GM23248 (cell line): Measurements from ENCODE around the gene CRIP1. TPM values are rescaled to one million over a fixed set of nuclear protein-coding genes. Genes with fewer than 3 reads are reported as not detected.

ENCODE experiments used
- DNase-seq: peaks from one replicate; pipeline ENCODE4 v3.0.0-alpha.2; 2015
- H2AFZ ChIP-seq: fragments of 200-600 bp; sonication (generic); 2 replicates; pipeline ENCODE4 v1.6.1; 2016; ENCODE audit warnings: antibody characterized with exemption
- H3F3A ChIP-seq: fragments of 200-600 bp; sonication (generic); 2 replicates; pipeline ENCODE4 v1.6.1; 2016; ENCODE audit warnings: mild to moderate bottlenecking, antibody characterized with exemption, mixed run types; ENCODE audit not compliant: insufficient read depth
- H3K27ac ChIP-seq: fragments of 200-600 bp; sonication (generic); 2 replicates; pipeline ENCODE4 v1.5.1; 2016; ENCODE audit warnings: mild to moderate bottlenecking
- H3K27me3 ChIP-seq: fragments of 200-600 bp; sonication (generic); replicated peaks from 2 replicates; pipeline ENCODE4 v1.6.1; 2016; ENCODE audit warnings: mild to moderate bottlenecking; ENCODE audit not compliant: insufficient read depth
- H3K36me3 ChIP-seq: fragments of 200-600 bp; sonication (generic); 2 replicates; pipeline ENCODE4 v1.6.1; 2016; ENCODE audit warnings: low read depth, mild to moderate bottlenecking
- H3K4me1 ChIP-seq: fragments of 200-600 bp; sonication (generic); 2 replicates; pipeline ENCODE4 v1.6.1; 2016; ENCODE audit warnings: mild to moderate bottlenecking; ENCODE audit not compliant: insufficient read depth
- H3K4me2 ChIP-seq: fragments of 200-600 bp; sonication (generic); one replicate; pipeline ENCODE4 v1.6.1; 2016; ENCODE audit warnings: mild to moderate bottlenecking; ENCODE audit not compliant: unreplicated experiment
- H3K4me3 ChIP-seq: fragments of 200-600 bp; sonication (generic); 2 replicates; pipeline ENCODE4 v1.5.1; 2016; ENCODE audit warnings: mild to moderate bottlenecking
- H3K79me2 ChIP-seq: fragments of 200-600 bp; sonication (generic); 2 replicates; pipeline ENCODE4 v1.6.1; 2016; ENCODE audit warnings: mild to moderate bottlenecking; ENCODE audit not compliant: insufficient read depth
- H3K9ac ChIP-seq: fragments of 200-600 bp; sonication (generic); 2 replicates; pipeline ENCODE4 v1.6.1; 2016; ENCODE audit warnings: mild to moderate bottlenecking
- H3K9me2 ChIP-seq: fragments of 200-600 bp; sonication (generic); 2 replicates; pipeline ENCODE4 v1.6.1; 2016; ENCODE audit warnings: mixed run types, mild to moderate bottlenecking, moderate library complexity; ENCODE audit not compliant: insufficient read depth
- H3K9me3 ChIP-seq: fragments of 200-600 bp; sonication (generic); one replicate; pipeline ENCODE4 v1.6.1; 2017; ENCODE audit warnings: low read depth
- H4K20me1 ChIP-seq: fragments of 200-600 bp; sonication (generic); 2 replicates; pipeline ENCODE4 v1.6.0; 2016; ENCODE audit not compliant: insufficient read depth
- EZH2 ChIP-seq: fragments of 200-600 bp; sonication (generic); IDR thresholded peaks from 2 replicates; pipeline ENCODE4 v1.6.1; 2018; ENCODE audit warnings: antibody characterized with exemption, mild to moderate bottlenecking; ENCODE audit not compliant: insufficient read depth, poor library complexity, severe bottlenecking
- EZH2phosphoT487 ChIP-seq: fragments of 200-600 bp; sonication (generic); IDR thresholded peaks from 2 replicates; pipeline ENCODE4 v1.6.1; 2018; ENCODE audit warnings: antibody characterized with exemption, moderate library complexity, mild to moderate bottlenecking, low read depth; ENCODE audit not compliant: insufficient read depth
- WGBS, 2 experiments: methylation state at CpG; one replicate each; pipeline ENCODE4 v1.1.6; 2015 to 2017; ENCODE audit warnings: low lambda C conversion rate in 2 of 2, low coverage in 1 of 2; ENCODE audit errors: missing lambda C conversion rate in 2 of 2; 5-methylcytosine and 5-hydroxymethylcytosine counted together
- in situ Hi-C: fragments of 300-500 bp; cut with MboI; formaldehyde crosslinking; loops from 2 replicates; pipeline ENCODE4 v1.15.0; 2020
- polyA plus RNA-seq: library from polyadenylated mRNA; unstranded; fragments of >200 nt; fragmentation: Nextera tagmentation; extraction: Ambion mirVana; gene quantifications from 2 replicates; pipeline ENCODE4 v1.2.1, GENCODE V29; 2016
- total RNA-seq: library from RNA; depleted of rRNA; stranded (reverse); fragments of >200 nt; shearing (Covaris generic); gene quantifications from 2 replicates; pipeline ENCODE4 v1.2.3, GENCODE V29; 2014

The CRIP1 gene
- total and polyA plus RNA-seq, 2 experiments from 2014 or later: 12.3 to 32.7 TPM

GRCh38 chr14:105471823-105472485 is 14.7 kb upstream of the CRIP1 start:
- TF ChIP-seq EZH2phosphoT487 (no peak), EZH2 (no peak)

GRCh38 chr14:105472486-105472991 is 14.1 kb upstream of the CRIP1 start:
- no peak for TF ChIP-seq EZH2phosphoT487
- TF ChIP-seq EZH2: no peak
- Histone ChIP-seq H3K9me3 (no peaks in the 10 kb centered on the region), H3K9me2 (no peaks in the 10 kb centered on the region), H3K27me3 (no peaks in the 10 kb centered on the region), H3K4me3 (no peak overlapping the region), H3K4me1 (peaks cover 12% of the 10 kb centered on the region), H3K36me3 (0 out of 2 replicates have a peak, but pooled peaks cover 3% of the 10 kb centered on the region), H3K27ac (no peak overlapping the region), H4K20me1 (no peaks in the 10 kb centered on the region), H3F3A (no peaks in the 10 kb centered on the region), H3K9ac (no peak overlapping the region), H2AFZ (no peak overlapping the region), H3K79me2 (peaks cover 10% of the 10 kb centered on the region), H3K4me2 (no peak overlapping the region)
- DNase-seq: no peak
- WGBS, 2 experiments: 66 to 67% methylated on average over 11 to 12 of the region's 12 CpGs
- in situ Hi-C loops: no loop called here

More at GRCh38 chr14:105471823-105472485, 14.7 kb upstream of the CRIP1 start:
- Histone ChIP-seq H3K4me2 (no peak overlapping the region), H3K27me3 (no peaks in the 10 kb centered on the region), H3F3A (no peaks in the 10 kb centered on the region), H4K20me1 (no peaks in the 10 kb centered on the region), H3K36me3 (0 out of 2 replicates have a peak, but pooled peaks cover 3% of the 10 kb centered on the region), H3K9me2 (no peaks in the 10 kb centered on the region), H3K4me3 (no peak overlapping the region), H2AFZ (no peak overlapping the region), H3K79me2 (peaks cover 5% of the 10 kb centered on the region), H3K4me1 (peaks cover 8% of the 10 kb centered on the region), H3K27ac (no peak overlapping the region), H3K9me3 (no peaks in the 10 kb centered on the region), H3K9ac (no peak overlapping the region)
- WGBS, 2 experiments: 81% methylated on average over 7 to 8 of the region's 8 CpGs
- no peak for DNase-seq
- in situ Hi-C loops: no loop called here

- Histone ChIP-seq H3K9me3 (no peaks in the 10 kb centered on the region), H2AFZ (no peak overlapping the region), H3K4me1 (peaks cover 12% of the 10 kb centered on the region), H3K4me3 (no peak overlapping the region), H3K79me2 (peaks cover 10% of the 10 kb centered on the region), H3K9me2 (no peaks in the 10 kb centered on the region), H3K27ac (no peak overlapping the region), H4K20me1 (no peaks in the 10 kb centered on the region), H3K27me3 (no peaks in the 10 kb centered on the region), H3K4me2 (no peak overlapping the region), H3K36me3 (0 out of 2 replicates have a peak, but pooled peaks cover 3% of the 10 kb centered on the region), H3F3A (no peaks in the 10 kb centered on the region), H3K9ac (no peak overlapping the region; the same call in 1 of the 2 replicates)
- in situ Hi-C loops: no loop called here
- no peak for DNase-seq
- TF ChIP-seq EZH2phosphoT487 (no peak), EZH2 (no peak)
- 31 to 40% methylated on average over 7 of the region's 7 CpGs for WGBS, 2 experiments
These were observed 13.5 kb upstream of the CRIP1 start for GRCh38 chr14:105473033-105473676.

- H2AFZ ChIP-seq: peak overlapping the region; percentile 55; the same call in 1 of the 2 replicates
- H3K9me2 ChIP-seq: no peaks in the 10 kb centered on the region
- TF ChIP-seq EZH2 (no peak), EZH2phosphoT487 (no peak)
- peak overlapping the region; percentile 75 for H3K4me3 ChIP-seq
- H3K27ac ChIP-seq: peak overlapping the region; percentile 58
- in situ Hi-C loops: no loop called here
- H3K4me1 ChIP-seq: peaks cover 12% of the 10 kb centered on the region
- peak; percentile 90 for DNase-seq
- no peaks in the 10 kb centered on the region for H3K9me3 ChIP-seq
- peak overlapping the region; percentile 67 for H3K4me2 ChIP-seq
- H3K79me2 ChIP-seq: peaks cover 10% of the 10 kb centered on the region
- no peaks in the 10 kb centered on the region for H3F3A ChIP-seq
- H3K9ac ChIP-seq: peak overlapping the region; percentile 81
- H4K20me1 ChIP-seq: no peaks in the 10 kb centered on the region
- H3K36me3 ChIP-seq: 0 out of 2 replicates have a peak, but pooled peaks cover 3% of the 10 kb centered on the region
- WGBS, 2 experiments: 7 to 17% methylated on average over 18 to 56 of the region's 60 CpGs
- H3K27me3 ChIP-seq: no peaks in the 10 kb centered on the region
These were observed 12.8 kb upstream of the CRIP1 start for GRCh38 chr14:105473677-105474482.
